Activated T-cell treated with anti-CD3 and anti-CD28 coated beads, Interleukin-2, amount 50 U/mL, for 72 hours (primary cell): ENCODE measurements around the gene AGBL4. TPM values are rescaled to one million over a fixed set of nuclear protein-coding genes. Genes with fewer than 3 reads are reported as not detected.

Experiments used
- ATAC-seq, 2 donors: fragments of 150-1000 bp; cut with Tn5 transposase; replicated peaks in 1 of 2; 2 replicates each; pipeline ENCODE4 v1.10.0; 2021; ENCODE audit warnings: moderate library complexity in 2 of 2, mild to moderate bottlenecking in 1 of 2
- DNase-seq, 2 donors: peaks; one replicate each; pipeline ENCODE4 v3.0.0; 2021 to 2022; ENCODE audit warnings: mixed read lengths in 1 of 2
- H3K27ac Mint-ChIP-seq: one replicate; pipeline ENCODE4 v1.8.0; 2022; ENCODE audit warnings: mild to moderate bottlenecking, moderate library complexity, mixed read lengths
- H3K27me3 Mint-ChIP-seq: one replicate; pipeline ENCODE4 v1.8.0; 2022; ENCODE audit warnings: low read depth, mixed read lengths
- H3K36me3 Mint-ChIP-seq, 2 donors: one replicate each; pipeline ENCODE4 v1.8.0; 2022; ENCODE audit warnings: mixed read lengths in 2 of 2, mild to moderate bottlenecking in 1 of 2; ENCODE audit not compliant: insufficient read depth in 2 of 2
- H3K4me1 Mint-ChIP-seq: one replicate; pipeline ENCODE4 v1.8.0; 2022; ENCODE audit warnings: low read depth, mixed read lengths
- H3K4me3 Mint-ChIP-seq, 2 donors: one replicate each; pipeline ENCODE4 v1.8.0; 2022; ENCODE audit warnings: mild to moderate bottlenecking in 2 of 2, mixed read lengths in 2 of 2, moderate library complexity in 2 of 2
- H3K9me3 Mint-ChIP-seq, 2 donors: one replicate each; pipeline ENCODE4 v1.8.0; 2022; ENCODE audit warnings: mixed read lengths in 2 of 2
- total RNA-seq, 2 donors: library from RNA; stranded (reverse); gene quantifications; one replicate each; pipeline ENCODE4 v1.2.3, GENCODE V29; 2022

The AGBL4 gene
- total RNA-seq, 2 donors from 2014 or later: not detected

DNA sequence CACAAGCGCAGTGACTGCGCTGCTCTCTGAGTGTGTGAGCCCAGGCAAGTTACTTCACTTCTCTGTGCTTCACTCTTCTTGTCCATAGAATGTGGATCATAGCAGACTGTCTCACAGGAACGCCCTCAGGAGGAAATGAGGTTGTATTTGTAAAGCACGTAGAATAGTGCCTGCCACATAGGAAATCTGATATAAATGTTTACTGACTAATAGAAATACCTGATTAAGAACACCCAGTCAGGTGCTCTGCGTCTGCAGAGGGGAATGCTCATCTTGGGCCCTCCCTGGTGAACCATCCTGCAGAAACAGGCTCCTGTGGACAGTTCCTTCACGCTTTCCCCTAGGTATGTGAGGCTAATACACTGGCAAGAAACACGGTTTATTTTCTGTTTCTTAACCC is 1347.4 kb downstream of the AGBL4 start:
- peaks cover 7% of the 10 kb centered on the region for H3K4me1 Mint-ChIP-seq
- H3K9me3 Mint-ChIP-seq: no peaks in the 10 kb centered on the region
- peaks cover 18% of the 10 kb centered on the region for H3K27me3 Mint-ChIP-seq
- H3K36me3 Mint-ChIP-seq: no peaks in the 10 kb centered on the region
- H3K27ac Mint-ChIP-seq: no peak overlapping the region
- DNase-seq (no peak), ATAC-seq (no peak)
- no peak overlapping the region for H3K4me3 Mint-ChIP-seq

DNA sequence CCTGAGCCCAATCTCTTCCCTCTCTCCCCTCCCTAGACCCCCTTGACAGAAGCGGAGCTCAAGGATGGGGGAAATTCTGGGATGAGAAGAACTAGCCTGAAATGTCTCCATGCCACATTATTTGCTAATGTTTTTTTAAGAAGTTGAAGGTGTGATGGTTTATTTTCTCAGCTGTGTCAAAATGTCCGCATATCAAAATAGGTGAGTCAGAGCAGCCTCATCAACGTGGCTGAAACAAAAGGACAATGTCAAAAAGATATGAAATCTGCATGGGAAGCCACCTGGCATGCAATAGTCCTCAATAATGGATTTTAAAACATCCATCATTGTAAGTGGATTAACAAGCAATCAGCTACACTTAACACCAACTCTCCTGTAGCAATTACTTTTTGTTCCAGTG is 1348.5 kb downstream of the AGBL4 start:
- Mint-ChIP-seq H3K4me1 (peaks cover 7% of the 10 kb centered on the region), H3K27ac (no peak overlapping the region), H3K4me3 (no peak overlapping the region), H3K36me3 (no peaks in the 10 kb centered on the region), H3K27me3 (peaks cover 20% of the 10 kb centered on the region), H3K9me3 (no peaks in the 10 kb centered on the region)
- ATAC-seq (no peak), DNase-seq (no peak)

DNA sequence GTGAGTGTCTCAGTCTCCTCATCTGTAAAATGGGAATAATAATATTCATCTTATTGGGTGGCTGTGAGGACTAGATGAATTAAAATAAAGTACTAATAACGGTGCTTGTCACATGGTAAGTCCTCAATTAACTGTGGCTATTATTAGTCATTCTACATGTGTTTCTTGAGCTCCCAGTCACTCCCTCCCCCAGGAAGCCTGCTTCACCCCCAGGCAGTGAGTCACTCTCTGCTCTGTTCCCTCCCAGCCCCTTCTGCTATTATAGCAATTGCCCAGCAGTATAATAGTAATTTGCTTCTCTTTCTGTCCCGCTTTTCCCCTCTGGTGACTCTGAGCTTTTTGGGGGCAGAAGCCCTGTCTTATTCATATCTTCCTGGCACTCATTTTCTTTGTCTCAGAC is 1349.1 kb downstream of the AGBL4 start:
- Mint-ChIP-seq H3K4me1 (peaks cover 7% of the 10 kb centered on the region), H3K36me3 (no peaks in the 10 kb centered on the region)

DNA sequence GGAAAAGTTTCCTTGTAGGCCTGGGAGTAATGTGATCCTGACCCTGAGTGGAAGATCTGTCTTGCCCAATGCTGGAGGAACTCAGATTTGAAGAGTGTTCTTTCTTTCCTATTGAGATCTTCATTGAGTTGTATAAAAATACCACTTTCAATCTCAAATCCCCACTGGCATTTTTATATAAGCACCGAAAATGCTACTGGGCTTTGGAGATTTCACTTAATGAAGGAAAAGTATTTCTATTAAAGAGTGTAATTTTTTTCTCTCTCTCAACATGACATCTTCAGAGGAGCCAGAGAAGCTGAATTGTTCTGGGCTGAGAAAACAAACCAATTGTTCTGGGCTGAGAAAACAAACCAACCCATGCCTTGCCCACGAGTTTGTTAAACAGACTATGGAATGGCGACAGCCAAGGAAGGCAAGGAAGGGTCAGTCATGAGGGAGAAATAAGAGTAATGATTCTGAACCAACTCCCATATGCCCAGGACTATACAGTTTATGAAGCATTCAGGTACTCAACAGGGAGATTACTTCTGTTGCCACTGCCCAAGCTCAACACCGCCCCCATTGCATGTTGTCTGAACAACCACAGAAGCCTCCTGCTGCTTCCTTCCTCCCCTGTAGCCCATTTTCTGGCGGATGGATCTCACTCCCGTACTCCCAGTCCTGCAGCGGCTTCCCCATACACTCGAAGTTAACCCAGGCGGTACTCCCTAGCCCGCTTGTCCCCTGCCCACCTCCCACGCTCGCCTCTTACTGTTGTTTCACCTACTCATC is 1350.2 kb downstream of the AGBL4 start:
- no peaks in the 10 kb centered on the region for H3K9me3 Mint-ChIP-seq
- H3K27me3 Mint-ChIP-seq: peaks cover 37% of the 10 kb centered on the region
- DNase-seq: no peak
- H3K36me3 Mint-ChIP-seq: no peaks in the 10 kb centered on the region
- no peak overlapping the region for H3K27ac Mint-ChIP-seq
- H3K4me3 Mint-ChIP-seq: no peak overlapping the region
- no peak for ATAC-seq
- H3K4me1 Mint-ChIP-seq: peaks cover 7% of the 10 kb centered on the region

More for the DNA sequence above, 1349.1 kb downstream of the AGBL4 start:
- no peak overlapping the region for H3K4me3 Mint-ChIP-seq
- H3K27ac Mint-ChIP-seq: no peak overlapping the region
- peaks cover 26% of the 10 kb centered on the region for H3K27me3 Mint-ChIP-seq
- DNase-seq (no peak), ATAC-seq (no peak)
- H3K9me3 Mint-ChIP-seq: no peaks in the 10 kb centered on the region

DNA sequence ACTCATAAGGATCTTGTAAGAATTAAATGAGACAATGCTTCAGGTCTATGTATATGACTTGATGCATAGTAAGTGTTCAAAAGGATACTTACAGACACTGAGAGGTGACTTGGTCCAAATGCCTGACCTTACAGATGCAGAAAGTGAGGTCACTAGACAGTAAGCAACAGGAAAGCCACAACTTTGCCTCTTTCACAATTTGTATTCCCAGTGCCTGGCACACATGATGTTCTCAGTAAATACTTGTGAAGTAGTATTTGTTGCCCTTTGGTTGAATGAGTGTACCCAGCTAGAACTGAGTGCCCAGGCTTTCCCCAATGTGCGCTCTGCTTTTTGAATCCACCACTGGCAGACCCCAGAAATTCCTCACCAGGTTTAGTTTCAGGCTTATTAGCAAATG is 1352.2 kb downstream of the AGBL4 start:
- Mint-ChIP-seq H3K36me3 (no peaks in the 10 kb centered on the region), H3K27ac (no peak overlapping the region), H3K4me1 (no peaks in the 10 kb centered on the region), H3K9me3 (no peaks in the 10 kb centered on the region), H3K27me3 (peaks cover 28% of the 10 kb centered on the region), H3K4me3 (no peak overlapping the region)
- DNase-seq (no peak), ATAC-seq (no peak)

DNA sequence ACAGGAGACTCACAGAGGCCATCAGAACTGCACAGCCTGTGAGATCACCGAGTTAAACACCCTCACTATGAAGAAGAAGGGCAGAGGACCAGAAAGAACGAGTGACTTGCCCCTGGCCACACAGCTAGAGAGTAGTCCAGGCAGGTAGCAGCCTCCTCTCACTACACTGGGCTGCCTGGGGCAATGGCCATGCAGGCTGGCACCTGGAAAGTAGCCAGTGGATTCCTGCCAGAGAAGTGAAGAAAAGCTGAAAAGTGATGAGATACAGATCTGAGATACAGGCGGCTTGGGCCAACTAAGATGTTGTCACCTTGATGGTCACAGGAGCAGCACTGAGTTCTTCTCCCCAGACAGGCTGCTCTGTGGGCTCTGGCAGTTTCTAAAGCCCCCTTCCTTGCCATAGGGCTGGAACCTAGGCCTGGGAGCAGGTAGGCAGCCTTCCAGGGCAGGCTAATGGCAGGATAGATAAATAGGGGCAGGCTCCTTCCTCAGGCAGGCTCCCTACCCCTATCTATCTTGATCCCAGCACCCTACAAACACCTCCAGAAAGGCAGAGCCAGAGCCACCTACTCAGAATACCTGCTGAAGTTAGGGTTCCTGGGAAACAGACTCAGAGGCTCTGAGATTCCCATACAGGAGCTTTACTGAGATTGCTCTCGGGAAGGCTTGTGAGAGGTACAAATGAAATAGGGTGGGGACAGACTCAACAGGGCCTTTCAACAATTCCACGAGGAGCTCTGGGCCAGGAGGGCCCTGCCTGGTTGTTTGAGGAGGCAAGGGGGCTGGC is 1353.3 kb downstream of the AGBL4 start:
- DNase-seq (no peak), ATAC-seq (no peak)
- no peaks in the 10 kb centered on the region for H3K36me3 Mint-ChIP-seq
- no peak overlapping the region for H3K4me3 Mint-ChIP-seq
- no peak overlapping the region for H3K27ac Mint-ChIP-seq
- peaks cover 27% of the 10 kb centered on the region for H3K27me3 Mint-ChIP-seq
- H3K9me3 Mint-ChIP-seq: no peaks in the 10 kb centered on the region
- no peaks in the 10 kb centered on the region for H3K4me1 Mint-ChIP-seq

DNA sequence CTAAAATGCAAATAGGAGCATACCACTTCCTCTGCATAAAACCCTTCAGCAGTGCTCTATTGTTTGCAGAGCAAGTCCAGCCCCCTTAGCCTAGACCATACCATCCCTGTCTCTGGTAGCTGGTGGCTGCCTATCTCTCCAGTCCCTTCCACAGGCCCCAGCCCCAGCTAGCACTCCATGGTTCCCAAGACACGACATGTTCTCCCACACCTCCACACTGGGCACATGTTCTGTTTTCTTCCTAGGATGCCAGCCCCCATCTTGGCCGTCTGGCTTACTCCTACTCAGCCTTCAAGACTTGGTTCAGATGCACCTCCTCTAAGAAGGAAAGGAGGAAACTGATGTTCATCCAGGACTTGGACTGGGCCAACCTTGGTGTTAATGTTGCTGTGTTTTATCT is 1355.4 kb downstream of the AGBL4 start:
- Mint-ChIP-seq H3K27me3 (peaks cover 28% of the 10 kb centered on the region), H3K9me3 (no peaks in the 10 kb centered on the region), H3K4me1 (no peaks in the 10 kb centered on the region), H3K4me3 (no peak overlapping the region), H3K27ac (no peak overlapping the region), H3K36me3 (no peaks in the 10 kb centered on the region)
- ATAC-seq (no peak), DNase-seq (no peak)

DNA sequence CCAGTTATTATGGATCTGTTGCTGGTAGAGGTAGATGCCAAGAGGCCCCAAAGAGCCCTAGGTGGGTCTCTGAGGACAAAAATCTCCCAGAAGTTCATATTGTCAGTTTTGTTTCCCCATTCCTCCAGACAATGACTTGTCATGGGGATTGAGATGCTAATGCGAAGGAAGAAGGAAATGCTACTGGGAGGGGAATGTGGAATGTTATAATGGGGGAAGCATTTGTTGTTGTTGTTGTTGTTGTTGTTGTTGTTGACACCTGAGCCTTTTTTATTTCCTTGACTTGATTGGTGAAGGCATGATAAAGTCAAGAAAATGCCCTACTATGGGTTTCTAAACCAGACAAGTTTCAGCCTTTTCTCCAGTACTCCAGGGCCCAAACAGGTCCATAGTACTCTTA is 1356.0 kb downstream of the AGBL4 start:
- Mint-ChIP-seq H3K9me3 (no peaks in the 10 kb centered on the region), H3K4me1 (no peaks in the 10 kb centered on the region), H3K27me3 (peaks cover 28% of the 10 kb centered on the region), H3K4me3 (no peak overlapping the region), H3K36me3 (no peaks in the 10 kb centered on the region), H3K27ac (no peak overlapping the region)
- no peak for DNase-seq
- no peak for ATAC-seq

DNA sequence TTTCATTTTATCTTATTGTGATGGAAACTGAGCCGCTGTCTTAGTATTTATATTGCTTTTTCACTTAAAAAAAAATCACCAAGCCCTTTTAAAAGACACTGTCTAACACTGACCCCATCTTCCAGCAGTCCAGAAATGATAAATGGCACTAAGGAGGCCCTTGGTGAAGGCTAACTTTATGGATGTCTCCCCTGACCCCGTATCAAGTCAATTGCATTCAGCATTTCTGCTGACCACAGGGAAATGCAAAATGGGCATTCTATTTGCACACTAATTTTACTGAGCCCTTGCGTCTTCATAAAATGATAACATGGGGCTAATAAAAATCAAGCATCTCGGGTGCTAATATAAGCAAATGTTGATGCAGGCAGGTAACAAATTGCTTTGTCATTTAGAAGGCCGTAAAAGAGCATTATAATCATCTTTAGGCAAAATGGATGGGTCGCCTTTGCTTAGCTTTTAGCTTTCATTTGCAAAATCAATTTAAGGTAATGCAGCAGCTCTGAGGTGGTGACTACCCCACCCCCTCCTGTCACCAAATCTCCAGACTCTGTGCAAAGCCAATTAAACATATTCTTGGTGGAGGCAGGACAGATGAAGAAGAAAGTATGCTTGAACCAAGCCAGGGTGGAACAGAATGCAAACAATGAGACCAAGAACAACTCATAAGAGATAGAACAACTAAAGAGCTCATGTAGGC is 1357.9 kb downstream of the AGBL4 start:
- ATAC-seq (no peak), DNase-seq (no peak)
- Mint-ChIP-seq H3K9me3 (no peaks in the 10 kb centered on the region), H3K36me3 (no peaks in the 10 kb centered on the region), H3K4me3 (no peak overlapping the region), H3K27ac (no peak overlapping the region), H3K4me1 (no peaks in the 10 kb centered on the region), H3K27me3 (peaks cover 28% of the 10 kb centered on the region)

DNA sequence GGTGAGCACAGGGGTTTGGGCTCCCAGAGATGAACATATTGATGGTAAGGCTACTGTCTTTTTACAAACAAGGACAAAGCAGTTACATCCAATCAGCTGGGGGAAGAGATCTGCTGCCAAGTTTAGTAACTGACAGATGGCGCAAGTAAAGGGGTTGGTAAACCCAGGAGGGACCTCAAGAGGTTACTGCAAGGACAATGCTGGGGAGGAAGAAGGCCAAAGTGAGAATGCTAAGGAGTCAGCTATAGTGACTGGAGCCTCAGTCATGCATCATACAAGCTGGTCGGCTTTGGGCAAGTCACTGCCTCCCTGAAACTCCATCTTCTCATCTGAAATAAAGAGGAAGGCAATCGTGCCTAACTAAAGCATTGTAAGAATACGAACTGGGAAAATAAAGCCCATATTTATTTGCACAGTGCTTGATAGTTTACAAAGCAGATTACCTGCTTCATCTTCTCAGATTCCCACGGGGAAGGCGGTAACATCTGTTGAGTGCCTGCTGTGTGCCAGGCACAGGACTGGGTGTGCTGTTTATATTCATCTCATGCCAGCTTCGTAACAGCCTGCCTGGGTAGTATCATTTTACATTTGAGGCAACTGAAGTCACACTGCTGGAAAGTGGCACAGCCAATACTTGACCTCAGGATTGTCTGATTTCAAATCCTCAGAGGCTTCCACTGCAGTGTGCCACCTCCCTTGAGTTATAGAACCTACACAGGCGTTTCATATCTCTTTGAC is 1361.9 kb downstream of the AGBL4 start:
- Mint-ChIP-seq H3K36me3 (no peaks in the 10 kb centered on the region), H3K4me3 (no peak overlapping the region), H3K27ac (no peak overlapping the region), H3K27me3 (peaks cover 7% of the 10 kb centered on the region), H3K9me3 (no peaks in the 10 kb centered on the region), H3K4me1 (no peaks in the 10 kb centered on the region)
- DNase-seq: no peak
- no peak for ATAC-seq

DNA sequence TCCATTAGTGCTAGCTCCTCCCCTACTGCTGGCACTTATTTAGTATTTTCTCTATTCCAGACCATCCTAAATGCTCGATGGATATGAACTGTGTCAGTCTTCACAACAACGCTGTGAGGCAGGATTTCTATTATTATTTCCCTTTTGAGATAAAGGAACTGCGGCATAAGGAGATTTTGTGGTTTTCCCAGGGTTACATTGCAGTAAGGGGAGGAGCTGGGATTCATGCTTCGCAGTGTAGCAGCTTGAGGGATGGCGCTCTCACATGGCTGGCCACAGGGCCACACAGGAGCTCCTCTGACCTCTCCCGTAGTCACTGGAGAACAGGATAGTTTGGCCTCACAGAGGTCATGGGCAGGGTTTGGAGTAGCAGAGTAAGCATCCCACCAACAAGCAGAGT is 1364.0 kb downstream of the AGBL4 start:
- no peak overlapping the region for H3K4me3 Mint-ChIP-seq
- DNase-seq: no peak
- no peaks in the 10 kb centered on the region for H3K9me3 Mint-ChIP-seq
- no peaks in the 10 kb centered on the region for H3K4me1 Mint-ChIP-seq
- ATAC-seq: no peak
- H3K27me3 Mint-ChIP-seq: peaks cover 5% of the 10 kb centered on the region
- H3K27ac Mint-ChIP-seq: no peak overlapping the region
- H3K36me3 Mint-ChIP-seq: no peaks in the 10 kb centered on the region

DNA sequence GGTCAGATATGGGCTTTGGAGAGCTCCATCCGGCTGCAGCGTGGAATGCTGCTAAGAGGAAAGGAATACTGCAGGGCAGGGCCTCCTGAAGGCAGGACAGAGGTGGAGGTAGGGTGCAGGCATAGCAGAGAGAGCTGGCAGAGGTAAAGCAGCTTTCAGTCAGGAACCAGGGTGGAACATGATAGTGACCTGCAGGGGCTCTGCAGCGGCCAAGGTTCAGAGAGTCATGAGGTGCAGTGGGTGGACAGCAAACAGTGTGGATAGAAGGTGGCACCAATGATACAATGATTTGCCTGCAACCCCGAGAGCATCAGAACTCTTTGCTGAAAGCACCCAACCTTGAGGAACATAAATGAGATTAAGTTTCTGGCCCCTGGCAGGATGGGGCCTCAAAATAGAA is 1366.3 kb downstream of the AGBL4 start:
- Mint-ChIP-seq H3K4me3 (no peak overlapping the region), H3K27me3 (no peaks in the 10 kb centered on the region), H3K27ac (no peak overlapping the region), H3K36me3 (no peaks in the 10 kb centered on the region), H3K9me3 (no peaks in the 10 kb centered on the region), H3K4me1 (no peaks in the 10 kb centered on the region)
- ATAC-seq (no peak), DNase-seq (no peak)
